GM21423 (cell line): ENCODE results near the gene ATXN1.
"Not testable (repeated sequence)": the region's sequence is repeated elsewhere in the genome, so short reads cannot be mapped to it uniquely, and the experiment has no call there.

Source experiments
- ATAC-seq: cut with Tn5 transposase; IDR thresholded peaks from one replicate; pipeline ENCODE4 v1.9.1; 2021; ENCODE audit warnings: mild to moderate bottlenecking, moderate library complexity; ENCODE audit not compliant: unreplicated experiment

ATXN1 gene

DNA sequence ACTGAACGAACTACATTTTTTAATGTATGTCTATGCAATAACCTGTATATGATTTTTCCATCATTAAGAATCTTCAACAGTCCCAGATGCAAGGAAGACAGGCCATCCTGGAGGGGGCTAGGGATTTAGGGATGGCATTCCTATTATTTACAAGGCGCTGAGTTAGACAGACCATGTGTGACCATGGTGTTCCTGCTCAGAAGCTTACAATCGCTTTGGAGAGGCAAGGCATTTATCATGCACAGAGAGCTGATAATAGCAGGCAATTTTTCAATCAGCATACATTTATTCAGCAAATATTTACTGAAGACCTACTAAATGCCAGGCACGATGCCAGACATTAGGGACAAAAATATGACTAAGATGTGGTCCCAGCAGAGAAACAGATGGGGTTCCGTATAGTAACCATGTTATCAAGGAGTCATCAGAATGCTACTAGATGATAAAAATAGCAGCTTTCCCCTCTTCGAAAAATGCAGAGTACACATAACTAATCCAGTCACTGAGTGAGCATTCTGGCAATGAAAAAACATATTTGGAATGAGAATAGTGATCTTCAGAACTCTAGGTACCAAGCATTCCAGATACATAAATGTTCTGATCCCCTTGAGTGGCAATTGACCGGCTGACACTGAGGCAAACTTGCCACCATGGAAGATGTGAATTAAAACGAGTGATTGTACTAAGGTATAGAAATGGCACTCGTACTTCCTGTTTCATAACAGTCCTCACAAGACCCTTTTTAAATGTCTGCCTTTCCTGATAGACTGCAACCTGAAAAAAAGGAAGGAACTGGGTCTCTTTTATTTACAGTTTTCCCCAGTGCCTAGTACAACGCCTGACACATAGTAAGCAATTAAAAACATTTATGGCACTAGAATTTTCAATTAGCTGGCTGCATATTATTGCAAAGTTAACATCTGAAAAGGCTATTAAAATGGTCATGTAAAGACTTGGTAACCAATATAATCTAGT lies 135.7 kb downstream of the ATXN1 start:
- ATAC-seq: no peak

DNA sequence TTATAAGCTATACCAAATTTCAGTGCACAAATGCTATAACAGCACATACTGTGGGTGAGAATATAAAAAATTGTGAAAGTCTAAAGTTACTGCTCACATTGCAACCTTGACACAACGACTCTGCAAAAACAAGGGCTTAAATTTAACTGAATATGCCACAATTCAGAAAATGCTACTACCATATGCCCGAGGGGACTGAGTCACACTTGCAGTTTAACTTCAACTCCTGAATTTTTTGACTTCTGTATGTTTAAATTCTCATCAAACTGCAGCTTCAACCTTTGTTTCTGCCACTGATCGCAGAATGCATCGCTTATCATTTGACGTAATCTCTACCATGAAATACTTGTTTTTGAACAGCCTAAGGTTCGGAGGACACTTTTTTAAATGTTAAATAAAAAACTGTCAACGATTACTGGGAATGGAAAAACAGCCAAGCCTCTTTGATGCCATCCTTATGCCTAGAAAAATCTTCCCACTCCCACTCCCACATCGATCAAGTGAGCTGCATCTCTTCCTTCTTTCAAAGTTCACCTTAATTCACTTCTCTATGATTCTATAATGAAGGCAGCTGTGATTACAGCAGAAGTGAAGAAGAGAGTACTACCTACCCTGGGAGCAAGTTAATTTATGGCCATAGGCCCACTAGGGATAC lies 136.5 kb downstream of the ATXN1 start:
- no peak for ATAC-seq

DNA sequence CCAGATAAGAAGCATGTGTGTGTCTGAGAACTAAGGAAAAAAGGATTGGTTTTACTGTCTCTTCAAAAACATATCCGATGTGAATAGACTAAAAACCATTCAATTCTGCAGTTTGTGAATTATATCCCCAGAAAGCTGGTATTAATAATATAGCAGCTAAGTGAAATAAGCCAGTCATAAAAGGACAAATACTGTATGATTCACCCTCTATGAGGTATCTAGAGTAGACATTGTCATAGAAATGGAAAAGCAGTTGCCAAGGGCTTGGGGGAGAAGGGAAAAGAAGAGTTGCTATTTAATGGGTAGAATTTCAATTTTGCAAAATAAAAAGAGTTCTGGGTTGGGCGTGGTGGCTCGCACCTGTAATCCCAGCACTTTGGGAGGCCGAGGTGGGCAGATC lies 137.5 kb downstream of the ATXN1 start:
- no peak for ATAC-seq

DNA sequence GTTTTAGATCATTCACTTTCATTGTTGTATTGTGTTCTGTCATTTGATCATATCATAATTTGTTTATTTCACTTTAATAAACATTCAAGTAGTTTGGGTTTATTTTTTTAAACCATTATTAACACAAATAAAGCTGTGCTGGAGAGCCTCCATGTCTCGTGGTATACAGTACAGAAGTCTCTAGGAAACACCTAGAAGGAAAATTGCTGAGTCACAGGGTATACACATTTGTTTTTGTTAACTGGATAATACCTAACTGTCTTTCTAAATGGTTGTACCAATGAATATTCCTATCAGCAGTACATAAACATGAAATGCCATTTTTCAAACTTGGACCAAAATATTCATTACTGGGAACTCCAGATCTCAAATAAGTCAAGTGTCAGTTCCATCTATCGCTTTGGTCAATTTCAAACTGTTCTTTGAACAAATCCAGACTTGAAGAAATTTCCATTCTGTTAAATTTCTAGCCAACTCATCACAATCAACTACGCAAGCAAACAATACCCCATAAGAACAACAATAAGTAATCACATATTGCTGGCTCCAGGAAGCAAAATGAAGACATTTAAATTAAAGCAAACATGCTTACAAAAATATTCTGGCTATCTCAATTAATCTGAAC lies 138.1 kb downstream of the ATXN1 start:
- ATAC-seq: no peak

DNA sequence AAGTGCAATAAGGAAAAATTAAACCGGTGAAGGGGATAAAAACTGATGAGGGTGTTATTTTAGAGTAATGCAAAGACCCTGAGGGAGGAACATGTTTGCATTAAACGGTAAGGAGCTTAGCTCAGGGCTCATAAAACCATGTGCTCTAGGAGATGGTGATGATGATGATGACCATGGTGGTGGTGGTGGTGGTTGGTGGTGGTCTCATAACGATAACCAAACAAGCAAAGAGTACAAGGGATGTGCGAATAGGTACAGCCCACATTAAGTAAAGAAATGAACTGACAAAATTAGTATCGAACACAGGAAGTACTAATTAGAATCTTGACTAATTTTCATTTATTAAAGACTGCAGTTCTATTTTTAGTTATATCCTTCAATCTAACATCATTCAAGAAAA lies 139.1 kb downstream of the ATXN1 start:
- no peak for ATAC-seq

DNA sequence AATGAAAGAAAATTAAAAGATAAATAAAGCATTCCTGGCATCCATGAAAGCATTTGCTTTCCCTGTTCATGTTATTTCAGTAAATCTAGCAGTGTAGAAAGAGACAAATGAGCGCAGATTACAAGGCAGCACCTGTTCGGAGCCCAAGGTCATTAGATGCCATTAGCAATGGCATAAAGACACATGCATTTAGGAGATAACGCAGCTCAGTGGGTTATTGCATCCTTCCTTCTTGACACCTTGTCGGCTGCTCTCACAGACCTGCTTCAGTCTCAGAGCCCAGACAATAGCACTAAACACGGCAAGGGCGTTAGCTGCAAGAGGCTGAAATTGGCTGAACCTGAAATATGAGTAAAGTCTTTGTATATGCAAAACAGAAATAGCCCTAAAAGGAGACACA lies 140.3 kb downstream of the ATXN1 start:
- no peak for ATAC-seq

DNA sequence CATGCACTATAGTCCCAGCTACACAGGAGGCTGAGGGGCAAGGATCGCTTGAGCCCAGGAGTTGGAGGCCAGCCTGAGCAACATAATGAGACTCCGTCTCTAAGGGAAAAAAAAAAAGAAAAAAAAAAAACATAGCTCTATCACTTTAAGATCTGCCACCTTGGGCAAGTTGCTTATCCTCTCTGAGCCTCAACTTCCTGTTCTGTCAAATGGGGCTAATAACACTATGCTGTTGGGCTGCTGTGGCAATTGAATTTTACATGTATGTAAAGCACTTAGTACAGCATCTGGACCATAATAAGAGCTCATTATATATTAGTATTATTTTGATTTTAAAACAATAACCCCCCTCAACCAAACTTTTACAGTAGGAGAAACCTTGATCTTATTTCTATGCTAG lies 141.5 kb downstream of the ATXN1 start:
- ATAC-seq: no peak

DNA sequence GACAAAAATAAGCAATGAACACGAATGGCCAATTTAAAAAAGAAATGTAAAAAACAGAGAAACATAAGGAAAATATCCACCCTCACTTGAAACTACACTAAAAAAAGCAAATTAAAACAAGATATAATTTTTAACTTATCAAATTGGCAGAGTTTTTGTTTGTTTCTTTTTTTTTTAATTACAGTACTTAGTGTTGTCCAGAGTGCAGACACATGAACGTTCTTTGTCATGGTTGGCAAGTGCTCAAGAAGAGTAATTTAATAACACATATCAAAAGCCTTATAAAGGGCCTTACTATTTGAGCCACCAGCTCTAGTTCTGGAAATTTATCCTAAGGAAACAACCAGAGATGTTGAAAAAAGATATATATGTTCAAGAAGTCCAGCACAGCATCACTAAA lies 142.3 kb downstream of the ATXN1 start:
- no peak for ATAC-seq

DNA sequence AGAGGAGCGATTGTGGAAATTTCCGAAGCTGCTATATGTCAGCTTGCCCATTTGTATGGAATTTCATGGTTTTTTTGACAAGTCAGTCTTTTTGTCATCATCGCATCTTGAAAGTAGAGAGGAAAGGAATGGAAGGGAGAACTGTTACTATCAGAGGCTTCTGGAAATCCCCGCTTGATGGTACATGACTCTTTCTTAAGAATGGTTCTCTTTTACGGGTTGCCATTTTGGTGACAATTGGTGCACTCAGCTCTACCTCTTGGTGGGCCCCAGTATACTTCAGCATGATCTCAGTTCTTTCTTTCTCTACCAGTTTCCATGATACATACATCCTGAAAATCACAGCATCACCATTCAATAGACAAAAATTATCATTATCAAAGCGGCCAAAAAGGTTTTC lies 146.0 kb downstream of the ATXN1 start:
- not testable (repeated sequence) for ATAC-seq

DNA sequence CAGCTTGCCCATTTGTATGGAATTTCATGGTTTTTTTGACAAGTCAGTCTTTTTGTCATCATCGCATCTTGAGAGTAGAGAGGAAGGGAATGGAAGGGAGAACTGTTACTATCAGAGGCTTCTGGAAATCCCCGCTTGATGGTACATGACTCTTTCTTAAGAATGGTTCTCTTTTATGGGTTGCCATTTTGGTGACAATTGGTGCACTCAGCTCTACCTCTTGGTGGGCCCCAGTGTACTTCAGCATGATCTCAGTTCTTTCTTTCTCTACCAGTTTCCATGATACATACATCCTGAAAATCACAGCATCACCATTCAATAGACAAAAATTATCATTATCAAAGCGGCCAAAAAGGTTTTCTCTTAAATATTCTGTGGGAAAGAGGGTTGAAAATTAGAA lies 147.1 kb downstream of the ATXN1 start:
- ATAC-seq: not testable (repeated sequence)

DNA sequence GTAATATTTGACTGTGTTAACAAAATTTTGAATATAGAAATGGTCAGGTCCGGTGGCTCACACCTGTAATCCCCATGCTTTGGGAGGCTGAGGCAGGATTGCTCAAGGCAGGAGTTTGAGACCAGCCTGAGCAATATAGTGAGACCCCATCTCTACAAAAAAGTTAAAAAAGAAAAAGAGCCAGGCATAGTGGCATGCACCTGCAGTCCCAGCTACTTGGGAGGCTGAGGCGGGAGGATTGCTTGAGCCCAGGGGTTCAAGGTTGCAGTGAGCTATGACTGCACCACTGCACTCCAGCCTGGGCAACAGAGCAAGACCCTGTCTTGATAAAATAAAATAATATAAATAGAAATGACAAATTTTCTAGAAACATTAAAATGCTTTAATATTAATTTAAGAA lies 147.8 kb downstream of the ATXN1 start:
- not testable (repeated sequence) for ATAC-seq

DNA sequence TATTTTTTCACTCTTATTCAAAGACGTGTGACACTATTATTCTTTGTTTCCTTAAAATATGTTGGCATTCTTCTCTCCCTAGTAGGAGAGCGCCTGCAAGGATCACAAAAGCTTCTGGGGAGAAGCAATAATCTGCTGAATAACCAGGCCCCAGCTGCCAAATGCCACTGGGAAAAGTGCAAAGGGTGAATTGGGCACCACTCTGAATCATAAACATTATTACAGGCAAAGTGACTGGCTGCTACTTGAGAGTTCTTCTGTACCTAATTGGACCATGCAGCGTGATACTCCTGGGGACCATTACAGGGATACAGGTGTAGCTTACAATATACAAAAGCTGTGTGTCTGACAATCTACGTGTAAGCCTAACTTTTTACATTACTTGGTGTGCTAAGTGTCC lies 152.8 kb downstream of the ATXN1 start:
- ATAC-seq: no peak

DNA sequence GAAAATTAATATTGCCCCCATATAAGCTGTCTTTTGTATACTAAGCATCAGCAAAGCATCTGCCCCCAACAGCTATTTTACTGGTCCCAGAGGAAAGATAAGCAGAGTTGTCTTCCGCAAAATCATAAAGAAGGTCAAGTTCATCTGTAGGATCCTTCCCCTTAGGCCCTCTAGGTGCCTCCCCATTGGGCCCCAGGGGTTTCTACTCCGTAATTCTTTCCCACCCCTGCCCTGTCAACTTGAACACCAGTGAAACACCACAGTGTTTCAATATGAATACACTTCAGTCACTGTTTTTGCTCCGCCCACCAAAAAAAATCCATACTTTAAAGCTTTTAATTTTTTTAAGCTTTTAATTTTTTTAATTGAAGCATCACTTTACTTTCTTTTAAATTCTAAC lies 159.2 kb downstream of the ATXN1 start:
- ATAC-seq: peak; percentile 85

DNA sequence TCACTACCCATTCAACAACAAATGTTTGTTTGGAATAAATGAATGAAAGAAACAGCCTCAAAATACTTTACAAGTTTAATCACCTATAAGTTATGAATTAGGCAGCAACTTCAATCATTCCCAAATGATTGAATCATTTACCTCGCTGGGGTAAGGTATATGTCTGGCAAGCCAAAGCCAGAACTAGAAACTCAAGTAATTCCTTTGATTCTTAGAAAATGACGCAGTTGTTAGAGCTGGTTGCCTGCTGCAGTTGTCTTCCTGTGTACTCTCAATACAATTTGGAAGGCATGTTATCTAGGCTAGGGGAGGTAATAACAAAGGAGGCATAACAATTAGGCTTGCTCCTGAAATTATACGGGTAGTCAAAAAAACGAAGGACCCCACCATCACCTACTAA lies 160.6 kb downstream of the ATXN1 start:
- ATAC-seq: no peak

DNA sequence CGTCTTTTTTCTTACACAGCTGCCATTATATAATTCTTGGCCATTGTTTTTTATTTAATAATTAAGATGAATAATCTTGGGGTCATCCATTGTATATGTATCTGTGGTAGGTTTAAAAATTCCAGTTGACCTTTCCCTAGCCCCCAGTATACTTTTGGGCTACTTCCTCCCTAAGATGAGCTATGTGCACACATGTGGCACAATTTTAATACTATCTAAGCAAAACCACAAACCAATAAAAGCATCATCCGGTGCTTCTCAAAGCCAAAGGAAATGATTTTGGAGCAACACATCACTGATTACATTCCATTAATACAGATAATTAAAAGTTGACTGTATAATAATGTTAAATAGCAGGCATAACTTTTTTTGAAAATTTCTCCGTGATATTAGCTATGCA lies 161.2 kb downstream of the ATXN1 start:
- ATAC-seq: no peak

DNA sequence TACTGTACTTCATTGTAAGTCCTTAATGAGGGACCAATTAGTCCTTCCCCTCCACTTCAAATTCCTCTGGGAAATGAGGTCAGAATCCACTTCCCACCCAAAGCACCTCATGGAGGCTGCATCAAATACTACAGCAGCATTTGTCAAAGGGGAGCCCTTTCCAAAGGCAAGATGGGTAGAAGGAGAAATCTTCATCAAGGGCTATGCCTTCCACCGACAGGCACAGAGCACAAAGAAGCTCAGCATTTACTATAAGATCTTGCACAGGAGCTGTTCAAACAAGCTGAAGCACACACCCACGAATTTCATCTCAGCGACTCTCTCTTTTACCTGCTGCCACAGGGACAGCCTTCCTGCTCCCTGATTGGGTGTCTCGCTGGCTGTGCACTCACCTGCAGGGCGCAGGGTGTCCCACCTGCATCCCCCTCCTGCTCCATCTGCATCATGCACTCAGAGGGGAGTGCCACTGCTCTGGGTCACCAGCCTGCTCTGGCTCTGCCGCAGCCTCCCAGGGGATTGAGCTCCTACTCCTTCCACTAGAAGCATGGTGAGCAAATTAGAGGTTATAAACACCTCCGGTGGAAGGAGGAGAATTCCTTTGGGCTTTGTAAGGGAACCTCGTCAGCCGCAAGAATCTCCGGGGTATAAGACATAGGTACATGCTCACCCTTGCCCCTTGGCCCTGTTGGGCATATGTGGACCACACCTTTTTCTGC lies 164.5 kb downstream of the ATXN1 start:
- no peak for ATAC-seq

DNA sequence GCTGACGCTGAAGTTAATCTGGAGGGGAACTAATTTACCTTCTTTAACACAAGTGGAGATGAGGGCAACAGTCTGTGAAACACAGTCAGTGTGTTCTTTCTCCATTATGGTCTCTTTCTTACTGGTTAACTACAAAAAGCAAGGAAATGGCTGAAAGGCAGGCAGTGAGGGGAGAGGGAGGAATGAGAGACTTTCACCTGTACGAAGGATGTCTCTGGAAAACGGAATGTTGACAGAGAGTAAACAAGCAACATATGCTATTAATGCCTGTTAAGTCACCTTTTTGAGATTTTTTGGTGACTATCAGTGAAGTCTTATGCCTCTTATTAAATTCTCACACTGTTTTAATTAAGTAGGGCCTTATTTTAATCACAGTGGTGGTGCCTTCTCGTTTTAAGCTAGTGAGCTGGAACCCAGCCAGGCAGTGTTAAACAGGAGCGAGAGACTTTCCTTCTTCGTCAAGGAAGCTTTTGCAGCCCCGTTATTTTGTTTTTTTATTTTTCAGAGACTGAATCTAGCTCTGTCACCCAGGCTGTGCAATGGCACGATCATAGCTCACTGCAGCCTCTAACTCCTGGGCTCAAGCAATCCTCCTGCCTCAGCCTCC lies 165.6 kb downstream of the ATXN1 start:
- no peak for ATAC-seq

DNA sequence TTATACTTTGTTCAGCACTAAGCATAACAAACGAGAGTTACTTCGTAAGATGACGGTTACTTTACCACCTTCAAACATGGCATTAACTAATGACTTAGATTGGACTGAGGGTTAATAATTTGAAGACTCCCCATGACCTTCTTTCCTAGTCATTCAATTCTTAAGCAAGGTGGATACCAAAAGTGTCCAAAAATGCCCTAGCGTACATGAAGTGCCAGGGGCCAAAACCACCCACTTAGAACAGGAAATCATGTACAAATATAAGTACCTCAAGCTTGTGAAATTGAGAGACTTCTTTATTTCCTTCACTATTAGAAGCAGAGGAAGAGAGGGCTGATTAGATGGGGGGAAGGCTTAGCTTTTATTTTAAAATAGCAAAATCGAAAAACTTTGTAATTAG lies 166.4 kb downstream of the ATXN1 start:
- no peak for ATAC-seq

DNA sequence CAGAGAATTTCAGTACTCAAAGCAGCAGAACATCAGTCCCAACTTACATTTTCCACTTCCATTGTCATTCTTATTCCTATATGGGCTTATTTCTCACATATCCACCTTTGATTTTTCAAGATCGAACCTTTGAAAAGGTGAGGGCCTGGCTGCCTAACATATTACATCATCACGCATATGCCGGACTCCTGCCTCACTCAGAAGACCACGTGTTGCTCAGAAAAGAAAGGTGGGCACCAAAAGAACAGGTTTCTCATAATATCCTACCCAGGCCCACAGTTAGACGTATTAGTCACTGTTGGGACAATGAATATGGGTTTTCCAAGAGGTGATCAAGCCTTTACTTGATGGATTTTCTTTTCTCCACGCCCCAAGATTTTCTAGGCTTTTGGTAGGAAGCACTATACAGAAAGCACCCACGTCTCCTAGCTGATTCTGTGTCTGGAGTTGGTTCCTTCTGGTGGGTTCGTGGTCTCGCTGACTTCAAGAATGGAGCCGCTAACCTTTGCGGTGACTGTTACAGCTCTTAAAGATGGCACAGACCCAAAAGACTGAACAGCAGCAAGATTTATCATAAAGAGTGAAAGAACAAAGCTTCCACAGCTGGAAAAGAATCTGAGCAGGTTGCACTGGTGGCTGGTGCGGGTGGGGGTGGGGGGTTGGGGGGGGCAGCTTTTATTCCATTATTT lies 168.9 kb downstream of the ATXN1 start:
- ATAC-seq: no peak
